Measurements from ENCODE around the gene HYLS1.

DNA sequence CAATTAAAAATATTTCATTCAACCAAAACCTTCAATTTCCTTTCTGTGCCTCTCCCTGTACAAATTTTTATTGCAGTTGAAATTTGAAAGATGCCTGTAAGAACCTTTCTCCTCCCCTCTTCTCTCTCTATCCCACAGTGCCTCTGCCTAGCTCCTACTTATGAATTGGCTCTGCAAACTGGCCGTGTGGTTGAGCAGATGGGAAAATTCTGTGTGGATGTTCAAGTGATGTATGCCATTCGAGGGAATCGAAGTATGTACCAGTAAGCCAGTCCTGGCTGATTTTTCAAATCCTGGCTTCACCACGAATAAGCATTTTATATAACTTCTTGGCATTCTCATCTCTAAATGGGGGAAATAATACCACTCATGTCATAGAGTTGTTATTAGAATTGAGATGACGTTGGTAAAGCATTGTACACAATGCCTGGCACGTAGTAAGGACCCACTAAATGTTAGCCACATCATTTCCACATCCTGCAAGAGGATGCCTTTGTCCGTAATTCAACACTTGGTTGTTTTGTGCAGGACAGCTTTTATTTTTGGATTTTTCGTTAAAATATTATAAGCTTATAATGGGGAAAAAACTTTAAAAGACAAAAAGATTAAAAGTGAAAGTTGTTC is 22.9 kb downstream of the HYLS1 start:
- TF ChIP-seq, protein P1, sequence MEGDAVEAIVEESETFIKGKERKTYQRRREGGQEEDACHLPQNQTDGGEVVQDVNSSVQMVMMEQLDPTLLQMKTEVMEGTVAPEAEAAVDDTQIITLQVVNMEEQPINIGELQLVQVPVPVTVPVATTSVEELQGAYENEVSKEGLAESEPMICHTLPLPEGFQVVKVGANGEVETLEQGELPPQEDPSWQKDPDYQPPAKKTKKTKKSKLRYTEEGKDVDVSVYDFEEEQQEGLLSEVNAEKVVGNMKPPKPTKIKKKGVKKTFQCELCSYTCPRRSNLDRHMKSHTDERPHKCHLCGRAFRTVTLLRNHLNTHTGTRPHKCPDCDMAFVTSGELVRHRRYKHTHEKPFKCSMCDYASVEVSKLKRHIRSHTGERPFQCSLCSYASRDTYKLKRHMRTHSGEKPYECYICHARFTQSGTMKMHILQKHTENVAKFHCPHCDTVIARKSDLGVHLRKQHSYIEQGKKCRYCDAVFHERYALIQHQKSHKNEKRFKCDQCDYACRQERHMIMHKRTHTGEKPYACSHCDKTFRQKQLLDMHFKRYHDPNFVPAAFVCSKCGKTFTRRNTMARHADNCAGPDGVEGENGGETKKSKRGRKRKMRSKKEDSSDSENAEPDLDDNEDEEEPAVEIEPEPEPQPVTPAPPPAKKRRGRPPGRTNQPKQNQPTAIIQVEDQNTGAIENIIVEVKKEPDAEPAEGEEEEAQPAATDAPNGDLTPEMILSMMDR (conservative IDR thresholded peaks at IDR 0.05): no peak
- TF ChIP-seq ZFX (IDR thresholded peaks at IDR 0.05): no peak

All from C4-2B (cell line).